OCI-LY7 (cell line): ENCODE measurements around the gene TASL.
"Not testable (repeated sequence)": the region's sequence is repeated elsewhere in the genome, so short reads cannot be mapped to it uniquely, and the experiment has no call there.

Experiments used
- CTCF ChIP-seq: fragments of 200-600 bp; sonication (generic); conservative IDR thresholded peaks from 2 replicates; pipeline ENCODE4 v1.5.1; 2014; ENCODE audit warnings: mild to moderate bottlenecking, antibody characterized with exemption, low read length, moderate library complexity, mixed read lengths
- EZH2phosphoT487 ChIP-seq: fragments of 200-600 bp; sonication (generic); IDR thresholded peaks from 2 replicates; pipeline ENCODE4 v1.6.1; 2018; ENCODE audit warnings: low read depth, borderline replicate concordance, mild to moderate bottlenecking, mixed run types, antibody characterized with exemption, low read length, moderate library complexity, mixed read lengths

DNA sequence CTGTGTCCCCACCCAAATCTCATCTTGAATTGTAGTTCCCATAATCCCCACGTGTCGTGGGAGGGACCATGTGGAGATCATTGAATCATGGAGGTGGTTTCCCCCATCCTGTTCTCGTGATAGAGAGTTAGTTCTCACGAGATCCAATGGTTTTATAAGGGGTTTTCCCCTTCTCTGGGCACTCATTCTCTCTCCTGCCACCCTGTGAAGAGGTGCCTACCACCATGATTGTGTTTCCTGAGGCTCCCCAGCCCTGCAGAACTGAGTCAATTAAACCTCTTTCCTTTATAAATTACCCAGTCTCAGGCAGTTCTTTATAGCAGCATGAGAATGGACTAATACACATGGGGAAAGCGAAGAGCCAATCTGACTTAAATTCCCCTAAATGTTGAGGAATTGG is 14.5 kb downstream of the TASL start:
- not testable (repeated sequence) for TF ChIP-seq EZH2phosphoT487, CTCF
